GM12891 (cell line): ENCODE results near the gene PCDH8.

Source experiments
- POLR2A ChIP-seq: IDR thresholded peaks from 2 replicates; pipeline ENCODE4 v1.6.1; 2011; ENCODE audit warnings: low read depth, low read length, control low read depth
- POLR2AphosphoS5 ChIP-seq: IDR thresholded peaks from 2 replicates; pipeline ENCODE4 v1.6.1; 2011; ENCODE audit warnings: low read depth, low read length, control low read depth

GRCh38 chr13:52842441-52842840, 6.0 kb downstream of the PCDH8 start:
- TF ChIP-seq POLR2A = no peak
- TF ChIP-seq POLR2AphosphoS5 = no peak
